Body of pancreas (tissue), 4 donors: ENCODE results near the gene GNG12. TPM values are rescaled to one million over a fixed set of nuclear protein-coding genes. Genes with fewer than 3 reads are reported as not detected.

Source experiments
- ATAC-seq: fragments of 150-250 bp; one replicate; pipeline ENCODE4 v1.9.1; 2016
- DNase-seq, 4 donors: peaks; one replicate each; pipeline ENCODE4 v3.0.0-alpha.2; 2019
- H3K27ac ChIP-seq, 4 donors: fragments of 200-600 bp; sonication (generic); 1 replicate in 3 of 4; 2 replicates in 1 of 4; pipeline versions ENCODE4 v1.5.1 to v1.6.1; 2016 to 2019; ENCODE audit warnings: mild to moderate bottlenecking in 1 of 4, mixed read lengths in 1 of 4, moderate library complexity in 1 of 4
- H3K27me3 ChIP-seq, 2 donors: fragments of 200-600 bp; sonication (generic); one replicate each; pipeline ENCODE4 v1.6.0; 2016; ENCODE audit warnings: mild to moderate bottlenecking in 1 of 2
- H3K36me3 ChIP-seq, 2 donors: fragments of 200-600 bp; sonication (generic); replicated peaks in 1 of 2; 2 replicates each; pipeline ENCODE4 v1.5.1; 2016; ENCODE audit warnings: low read depth in 2 of 2; ENCODE audit not compliant: insufficient read depth in 1 of 2
- H3K4me1 ChIP-seq: fragments of 200-600 bp; sonication (generic); one replicate; pipeline ENCODE4 v1.6.0; 2016
- H3K4me3 ChIP-seq, 2 donors: fragments of 200-600 bp; sonication (generic); 1 replicate in 1 of 2; 2 replicates in 1 of 2; pipeline ENCODE4 v1.5.1; 2016 to 2019
- H3K9me3 ChIP-seq, 3 donors: fragments of 200-600 bp; sonication (generic); 1 replicate in 2 of 3; 2 replicates in 1 of 3; pipeline ENCODE4 v1.5.1; 2016
- POLR2A ChIP-seq, 3 donors: fragments of 450-650 bp; IDR thresholded peaks; one replicate each; pipeline ENCODE4 v1.6.1; 2016; ENCODE audit warnings: antibody characterized with exemption in 3 of 3, mild to moderate bottlenecking in 2 of 3
- WGBS, 2 donors: methylation state at CpG; one replicate each; pipeline ENCODE4 v1.1.5; 2017; 5-methylcytosine and 5-hydroxymethylcytosine counted together
- intact Hi-C: fragments of 100-400 bp; cut with DNase I; formaldehyde crosslinking; loops from one replicate; pipeline ENCODE4 v1.15.1; 2023
- total RNA-seq, 2 donors: library from RNA; depleted of rRNA; stranded (reverse); fragments of >200 nt; gene quantifications; one replicate each; pipeline ENCODE4 v1.1.0, GENCODE V29; 2016
- TF ChIP-seq, protein P1 (sequence below), 7 experiments: fragments of 450-650 bp in 4 of 7; fragments of 200-600 bp in 3 of 7; sonication (generic) in 3 of 7; IDR thresholded peaks; one replicate each; pipeline ENCODE4 v1.5.1; 2016 to 2019; ENCODE audit warnings: antibody characterized with exemption in 7 of 7

GNG12 gene
- total RNA-seq, 2 donors from 2014 or later, result 26.4 to 42.3 TPM

DNA sequence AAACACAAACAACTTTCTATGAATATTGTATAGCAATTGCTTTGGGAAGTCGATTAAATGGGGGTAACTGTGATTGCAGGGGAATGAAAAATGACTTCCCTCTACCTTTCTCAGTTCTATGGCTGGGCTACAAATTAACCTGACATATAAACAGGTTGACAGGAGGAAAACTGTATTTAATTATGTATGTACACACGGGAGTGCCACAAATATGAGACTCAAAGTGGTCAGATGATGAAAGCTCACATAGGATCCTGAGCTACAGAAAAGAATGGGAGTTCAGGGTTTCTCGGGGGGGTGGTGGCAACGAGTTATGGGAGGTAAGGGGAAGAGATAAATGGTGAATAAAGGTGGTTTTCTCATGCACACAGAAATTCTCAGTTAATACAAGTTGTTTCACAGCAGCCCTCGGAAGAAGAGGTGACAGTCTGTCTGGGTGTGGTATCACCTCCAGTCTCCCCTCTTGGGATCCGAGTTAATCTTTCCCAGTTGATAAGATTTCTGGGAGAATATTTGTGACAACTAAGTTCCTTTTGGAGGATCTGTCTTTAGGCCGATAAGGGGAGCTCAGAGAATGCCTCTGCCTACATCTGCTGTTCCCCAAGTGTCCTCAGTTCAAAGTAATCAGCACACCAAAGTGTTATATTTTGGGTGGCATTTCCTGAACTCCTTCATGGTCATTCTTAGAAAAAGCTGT is 122.0 kb downstream of the GNG12 start:
- 39% methylated on average over 7 of the region's 7 CpGs for WGBS, 2 donors
- no peak for ATAC-seq
- intact Hi-C loops, result no loop called here

DNA sequence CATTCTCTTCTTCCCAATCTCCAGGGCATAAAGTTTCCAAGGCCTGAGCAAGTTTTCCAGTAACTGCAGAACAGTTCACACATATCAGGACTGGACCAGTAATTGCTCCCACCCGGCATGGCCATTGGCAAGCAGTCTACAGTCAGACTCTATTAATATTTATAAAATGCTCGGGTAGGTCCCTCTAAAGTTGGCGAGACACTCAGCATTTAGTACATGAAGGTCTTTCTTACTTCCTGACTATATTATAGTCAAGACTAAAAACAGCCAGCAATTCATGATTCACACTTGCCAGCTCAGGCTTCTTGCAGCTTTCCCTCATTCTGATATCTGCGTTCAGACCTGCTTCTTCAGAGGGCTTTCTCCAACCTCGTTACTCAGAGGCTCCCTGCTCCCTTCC is 122.8 kb downstream of the GNG12 start:
- Histone ChIP-seq H3K9me3 (no peaks in the 10 kb centered on the region), H3K36me3 (no peaks in the 10 kb centered on the region), H3K27me3 (no peaks in the 10 kb centered on the region), H3K4me1 (peaks cover 35% of the 10 kb centered on the region), H3K4me3 (no peak overlapping the region), H3K27ac (no peak overlapping the region)
- ATAC-seq (no peak), DNase-seq (peak in 1 of 4 donors; percentile 24)
- WGBS, 2 donors, result 67 to 72% methylated on average over 5 of the region's 5 CpGs
- intact Hi-C loops, result no loop called here
- TF ChIP-seq, protein P1, sequence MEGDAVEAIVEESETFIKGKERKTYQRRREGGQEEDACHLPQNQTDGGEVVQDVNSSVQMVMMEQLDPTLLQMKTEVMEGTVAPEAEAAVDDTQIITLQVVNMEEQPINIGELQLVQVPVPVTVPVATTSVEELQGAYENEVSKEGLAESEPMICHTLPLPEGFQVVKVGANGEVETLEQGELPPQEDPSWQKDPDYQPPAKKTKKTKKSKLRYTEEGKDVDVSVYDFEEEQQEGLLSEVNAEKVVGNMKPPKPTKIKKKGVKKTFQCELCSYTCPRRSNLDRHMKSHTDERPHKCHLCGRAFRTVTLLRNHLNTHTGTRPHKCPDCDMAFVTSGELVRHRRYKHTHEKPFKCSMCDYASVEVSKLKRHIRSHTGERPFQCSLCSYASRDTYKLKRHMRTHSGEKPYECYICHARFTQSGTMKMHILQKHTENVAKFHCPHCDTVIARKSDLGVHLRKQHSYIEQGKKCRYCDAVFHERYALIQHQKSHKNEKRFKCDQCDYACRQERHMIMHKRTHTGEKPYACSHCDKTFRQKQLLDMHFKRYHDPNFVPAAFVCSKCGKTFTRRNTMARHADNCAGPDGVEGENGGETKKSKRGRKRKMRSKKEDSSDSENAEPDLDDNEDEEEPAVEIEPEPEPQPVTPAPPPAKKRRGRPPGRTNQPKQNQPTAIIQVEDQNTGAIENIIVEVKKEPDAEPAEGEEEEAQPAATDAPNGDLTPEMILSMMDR (IDR thresholded peaks at IDR 0.05), result no peak
- no peak for TF ChIP-seq POLR2A (IDR thresholded peaks at IDR 0.05)

More for the DNA sequence above, 122.0 kb downstream of the GNG12 start:
- no peak overlapping the region for H3K27ac ChIP-seq
- DNase-seq, result no peak
- no peaks in the 10 kb centered on the region for H3K9me3 ChIP-seq
- no peak for TF ChIP-seq POLR2A (IDR thresholded peaks at IDR 0.05)
- TF ChIP-seq, protein P1 (IDR thresholded peaks at IDR 0.05), result no peak
- peaks cover 35% of the 10 kb centered on the region for H3K4me1 ChIP-seq
- H3K36me3 ChIP-seq, result no peaks in the 10 kb centered on the region
- H3K4me3 ChIP-seq, result no peak overlapping the region
- no peaks in the 10 kb centered on the region for H3K27me3 ChIP-seq

GRCh38 chr1:67708606-67709005 is 124.7 kb downstream of the GNG12 start:
- DNase-seq, result no peak
- intact Hi-C loops, result no loop called here
- 91 to 97% methylated on average over 7 to 8 of the region's 8 CpGs for WGBS, 2 donors

DNA sequence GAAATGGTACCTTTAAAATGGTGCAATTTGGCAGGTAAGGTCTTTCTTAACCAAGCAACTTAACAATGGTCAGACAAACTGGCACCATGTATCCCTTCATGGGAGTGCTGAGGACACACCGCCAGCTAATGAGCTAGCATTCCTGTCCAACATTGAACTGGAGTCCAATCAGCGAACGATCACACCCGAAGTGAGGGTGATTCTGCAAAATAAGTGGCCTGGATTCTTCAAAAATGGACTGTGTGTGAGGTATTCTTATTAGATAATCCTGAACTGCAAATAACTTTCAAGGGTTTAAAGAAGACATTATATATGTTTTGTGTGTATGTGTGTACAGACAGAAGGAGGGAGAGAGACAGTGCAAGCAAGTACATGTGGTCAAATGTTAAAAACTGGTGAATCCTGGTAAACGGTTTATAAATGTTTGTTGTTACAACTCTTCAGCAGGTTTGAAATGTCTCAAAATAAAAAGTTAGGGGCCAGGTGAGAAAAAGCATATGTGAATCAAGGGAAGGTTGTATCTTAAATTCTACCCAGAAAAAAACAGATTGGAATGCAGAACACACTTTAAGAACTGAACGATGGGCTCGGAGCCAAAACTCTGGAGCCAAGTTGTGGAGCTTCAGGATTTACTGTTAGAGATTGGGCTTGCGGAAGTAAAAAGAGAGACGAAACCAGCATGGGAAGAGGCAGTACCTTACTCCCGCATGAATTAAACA is 127.4 kb downstream of the GNG12 start:
- ATAC-seq, result no peak
- no peak overlapping the region for H3K27ac ChIP-seq
- TF ChIP-seq POLR2A (IDR thresholded peaks at IDR 0.05), result no peak
- TF ChIP-seq, protein P1 (IDR thresholded peaks at IDR 0.05), result no peak
- intact Hi-C loops, result no loop called here
- H3K4me3 ChIP-seq, result no peak overlapping the region
- H3K4me1 ChIP-seq, result peaks cover 7% of the 10 kb centered on the region
- peaks cover 0 to 3% of the 10 kb centered on the region in 2 donors for H3K36me3 ChIP-seq
- no peaks in the 10 kb centered on the region for H3K27me3 ChIP-seq
- WGBS, 2 donors, result 83 to 85% methylated on average over 10 of the region's 10 CpGs
- DNase-seq, result no peak
- H3K9me3 ChIP-seq, result no peaks in the 10 kb centered on the region

More at GRCh38 chr1:67708606-67709005, 124.7 kb downstream of the GNG12 start:
- no peaks in the 10 kb centered on the region for H3K27me3 ChIP-seq
- TF ChIP-seq, protein P1 (IDR thresholded peaks at IDR 0.05), result no peak
- no peak for TF ChIP-seq POLR2A (IDR thresholded peaks at IDR 0.05)
- peaks cover 28% of the 10 kb centered on the region for H3K4me1 ChIP-seq
- no peaks in the 10 kb centered on the region for H3K36me3 ChIP-seq
- ATAC-seq, result no peak
- H3K27ac ChIP-seq, result no peak overlapping the region
- H3K4me3 ChIP-seq, result no peak overlapping the region
- no peaks in the 10 kb centered on the region for H3K9me3 ChIP-seq
